Measurements from ENCODE around the gene FBXO11.

Gene FBXO11

DNA sequence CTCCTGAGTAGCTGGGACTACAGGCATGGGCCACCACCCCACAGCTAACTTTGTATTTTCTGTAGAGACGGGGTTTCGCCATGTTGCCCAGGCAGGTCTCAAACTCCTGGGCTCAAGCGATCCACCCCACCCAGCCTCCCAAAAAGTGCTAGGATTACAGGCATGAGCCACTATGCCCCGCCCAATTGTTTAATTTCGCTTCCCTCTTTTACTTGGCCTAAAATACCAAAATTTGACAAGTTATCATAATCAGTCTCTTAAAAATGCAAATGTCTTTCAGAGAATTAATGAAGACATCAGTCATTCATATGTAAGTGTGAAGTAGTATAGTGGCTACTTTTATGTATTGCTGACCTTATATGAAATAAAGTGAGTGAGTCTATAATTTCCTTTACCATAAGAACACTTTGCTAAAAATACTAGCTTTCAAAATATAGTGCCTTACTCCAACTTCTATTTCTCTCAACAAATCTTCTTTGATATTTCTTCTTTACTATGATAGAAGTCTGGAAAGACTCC lies 9.8 kb downstream of the FBXO11 start:
- no peaks in the 10 kb centered on the region for H3K27me3 ChIP-seq (ENCODE audit: control insufficient read depth, insufficient read depth, low read length)
- H3K9ac ChIP-seq (ENCODE audit: low read length): no peak overlapping the region
- H3K27ac ChIP-seq (ENCODE audit: low read length): no peak overlapping the region
- no peaks in the 10 kb centered on the region for H3K36me3 ChIP-seq (ENCODE audit: control insufficient read depth, low read depth, low read length)
- peaks cover 14% of the 10 kb centered on the region for H3K4me1 ChIP-seq (ENCODE audit: control insufficient read depth, low read depth, low read length)
- H3K9me3 ChIP-seq (ENCODE audit: control insufficient read depth, low read depth, low read length): no peaks in the 10 kb centered on the region
- no peak overlapping the region for H3K4me3 ChIP-seq (ENCODE audit: low read length)

DNA sequence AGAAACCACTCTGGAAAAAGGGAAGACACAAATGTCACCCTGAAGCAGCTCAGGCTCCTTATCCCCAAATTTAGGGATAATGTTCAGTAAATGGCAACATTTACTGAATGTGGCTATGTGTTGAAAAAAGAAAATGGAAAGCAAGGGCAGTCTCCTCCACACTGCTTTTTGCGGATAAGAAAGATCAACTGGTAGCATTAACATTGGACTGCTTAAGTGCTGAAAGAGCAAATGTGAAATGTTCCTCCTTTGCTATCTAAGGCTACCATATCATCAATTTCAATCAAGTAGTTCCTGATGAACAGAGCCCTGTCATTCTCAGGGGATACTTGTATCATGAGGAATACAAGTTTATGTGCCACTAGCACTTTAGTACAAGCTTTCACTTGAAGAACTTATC lies 12.5 kb downstream of the FBXO11 start:
- H3K27me3 ChIP-seq (ENCODE audit: control insufficient read depth, insufficient read depth, low read length): no peaks in the 10 kb centered on the region
- H3K27ac ChIP-seq (ENCODE audit: low read length): no peak overlapping the region
- no peak overlapping the region for H3K4me3 ChIP-seq (ENCODE audit: low read length)
- no peak overlapping the region for H3K9ac ChIP-seq (ENCODE audit: low read length)
- H3K4me1 ChIP-seq (ENCODE audit: control insufficient read depth, low read depth, low read length): peaks cover 14% of the 10 kb centered on the region
- H3K36me3 ChIP-seq (ENCODE audit: control insufficient read depth, low read depth, low read length): no peaks in the 10 kb centered on the region
- H3K9me3 ChIP-seq (ENCODE audit: control insufficient read depth, low read depth, low read length): no peaks in the 10 kb centered on the region

GRCh38 chr2:47892338-47892730 lies 14.0 kb downstream of the FBXO11 start:
- no peak overlapping the region for H3K27ac ChIP-seq (ENCODE audit: low read length)
- H3K4me1 ChIP-seq (ENCODE audit: control insufficient read depth, low read depth, low read length): peaks cover 5% of the 10 kb centered on the region
- H3K9ac ChIP-seq (ENCODE audit: low read length): no peak overlapping the region
- H3K9me3 ChIP-seq (ENCODE audit: control insufficient read depth, low read depth, low read length): no peaks in the 10 kb centered on the region
- H3K4me3 ChIP-seq (ENCODE audit: low read length): no peak overlapping the region
- no peaks in the 10 kb centered on the region for H3K27me3 ChIP-seq (ENCODE audit: control insufficient read depth, insufficient read depth, low read length)
- no peaks in the 10 kb centered on the region for H3K36me3 ChIP-seq (ENCODE audit: control insufficient read depth, low read depth, low read length)

DNA sequence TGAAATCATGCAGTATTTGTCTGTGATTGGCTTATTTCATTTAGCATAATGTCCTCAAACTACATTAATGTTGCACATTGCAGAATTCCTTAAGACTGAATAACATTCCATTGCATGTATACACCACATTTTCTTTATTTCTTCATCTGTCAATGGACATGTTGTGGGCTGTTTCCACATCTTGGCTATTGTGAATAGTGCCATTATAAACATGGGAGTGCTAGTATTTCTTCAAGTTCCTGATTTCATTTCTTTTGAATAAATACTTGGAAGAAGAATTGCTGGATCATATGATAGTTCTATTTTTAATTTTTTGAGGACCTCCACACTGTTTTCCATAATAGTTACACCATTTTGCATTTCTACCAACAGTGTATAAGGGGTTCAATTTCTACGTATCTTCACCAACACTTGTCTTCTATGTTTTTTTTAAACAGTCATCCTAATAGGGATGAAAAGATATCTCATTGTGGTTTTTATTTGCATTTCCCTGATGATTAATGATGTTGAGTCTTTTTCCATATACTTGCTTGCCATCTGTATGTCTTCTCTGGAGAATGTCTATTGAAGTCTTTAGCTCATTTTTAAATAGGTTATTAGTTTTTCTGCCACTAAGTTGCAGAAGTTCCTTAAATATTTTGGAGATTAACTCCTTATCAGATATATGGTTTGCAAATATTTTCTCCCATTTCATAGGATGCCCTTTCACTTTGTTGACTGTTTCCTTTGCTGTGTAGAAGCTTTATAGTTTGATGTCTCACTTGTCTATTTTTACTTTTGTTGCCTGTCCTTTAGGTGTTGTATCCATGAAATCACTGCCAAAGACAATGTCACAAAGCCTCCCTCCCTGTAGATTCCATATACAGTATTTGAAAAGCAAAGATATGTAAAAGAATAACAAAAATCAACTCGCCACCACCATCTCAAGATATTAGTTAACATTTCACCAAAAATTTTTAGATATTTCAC lies 14.6 kb downstream of the FBXO11 start:
- Histone ChIP-seq H3K4me1 (ENCODE audit: control insufficient read depth, low read depth, low read length) (peaks cover 5% of the 10 kb centered on the region), H3K9ac (ENCODE audit: low read length) (no peak overlapping the region), H3K27ac (ENCODE audit: low read length) (no peak overlapping the region), H3K4me3 (ENCODE audit: low read length) (no peak overlapping the region), H3K27me3 (ENCODE audit: control insufficient read depth, insufficient read depth, low read length) (no peaks in the 10 kb centered on the region), H3K36me3 (ENCODE audit: control insufficient read depth, low read depth, low read length) (no peaks in the 10 kb centered on the region), H3K9me3 (ENCODE audit: control insufficient read depth, low read depth, low read length) (no peaks in the 10 kb centered on the region)

- H3K27me3 ChIP-seq (ENCODE audit: control insufficient read depth, insufficient read depth, low read length): no peaks in the 10 kb centered on the region
- no peaks in the 10 kb centered on the region for H3K9me3 ChIP-seq (ENCODE audit: control insufficient read depth, low read depth, low read length)
- H3K9ac ChIP-seq (ENCODE audit: low read length): no peak overlapping the region
- no peak overlapping the region for H3K4me3 ChIP-seq (ENCODE audit: low read length)
- H3K27ac ChIP-seq (ENCODE audit: low read length): no peak overlapping the region
- H3K4me1 ChIP-seq (ENCODE audit: control insufficient read depth, low read depth, low read length): no peaks in the 10 kb centered on the region
- H3K36me3 ChIP-seq (ENCODE audit: control insufficient read depth, low read depth, low read length): no peaks in the 10 kb centered on the region
Observed at GRCh38 chr2:47890711-47891368, 15.5 kb downstream of the FBXO11 start.

GRCh38 chr2:47888581-47889280 lies 17.6 kb downstream of the FBXO11 start:
- H3K4me1 ChIP-seq (ENCODE audit: control insufficient read depth, low read depth, low read length): no peaks in the 10 kb centered on the region
- H3K9me3 ChIP-seq (ENCODE audit: control insufficient read depth, low read depth, low read length): no peaks in the 10 kb centered on the region
- no peak overlapping the region for H3K4me3 ChIP-seq (ENCODE audit: low read length)
- no peaks in the 10 kb centered on the region for H3K36me3 ChIP-seq (ENCODE audit: control insufficient read depth, low read depth, low read length)
- H3K27me3 ChIP-seq (ENCODE audit: control insufficient read depth, insufficient read depth, low read length): no peaks in the 10 kb centered on the region
- no peak overlapping the region for H3K9ac ChIP-seq (ENCODE audit: low read length)
- no peak overlapping the region for H3K27ac ChIP-seq (ENCODE audit: low read length)

DNA sequence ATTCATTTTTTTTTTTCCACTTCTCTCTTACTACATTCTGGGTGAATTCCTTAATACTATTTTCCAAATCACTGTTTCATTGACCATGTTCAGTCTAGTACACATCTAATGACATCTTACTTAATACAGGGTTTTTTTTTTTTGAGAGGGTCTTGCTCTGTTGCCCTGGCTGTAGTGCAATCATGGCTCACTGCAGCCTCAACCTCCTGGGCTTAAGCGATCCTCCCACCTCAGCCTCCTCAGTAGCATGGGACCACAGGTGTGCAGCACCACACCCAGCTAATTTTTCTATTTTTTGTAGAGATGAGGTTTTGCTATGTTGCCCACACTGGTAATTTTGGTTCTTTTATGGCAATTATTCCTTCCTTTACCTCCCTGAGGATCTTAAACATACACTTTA lies 29.4 kb downstream of the FBXO11 start:
- H3K36me3 ChIP-seq (ENCODE audit: control insufficient read depth, low read depth, low read length): no peaks in the 10 kb centered on the region
- H3K4me3 ChIP-seq (ENCODE audit: low read length): no peak overlapping the region
- H3K9ac ChIP-seq (ENCODE audit: low read length): no peak overlapping the region
- no peak overlapping the region for H3K27ac ChIP-seq (ENCODE audit: low read length)
- no peaks in the 10 kb centered on the region for H3K27me3 ChIP-seq (ENCODE audit: control insufficient read depth, insufficient read depth, low read length)
- H3K4me1 ChIP-seq (ENCODE audit: control insufficient read depth, low read depth, low read length): peaks cover 11% of the 10 kb centered on the region
- H3K9me3 ChIP-seq (ENCODE audit: control insufficient read depth, low read depth, low read length): no peaks in the 10 kb centered on the region

- Histone ChIP-seq H3K27me3 (ENCODE audit: control insufficient read depth, insufficient read depth, low read length) (no peaks in the 10 kb centered on the region), H3K9ac (ENCODE audit: low read length) (no peak overlapping the region), H3K4me3 (ENCODE audit: low read length) (no peak overlapping the region), H3K36me3 (ENCODE audit: control insufficient read depth, low read depth, low read length) (no peaks in the 10 kb centered on the region), H3K9me3 (ENCODE audit: control insufficient read depth, low read depth, low read length) (no peaks in the 10 kb centered on the region), H3K27ac (ENCODE audit: low read length) (no peak overlapping the region), H3K4me1 (ENCODE audit: control insufficient read depth, low read depth, low read length) (peaks cover 36% of the 10 kb centered on the region)
Observed at GRCh38 chr2:47872941-47873340, 33.4 kb downstream of the FBXO11 start.

DNA sequence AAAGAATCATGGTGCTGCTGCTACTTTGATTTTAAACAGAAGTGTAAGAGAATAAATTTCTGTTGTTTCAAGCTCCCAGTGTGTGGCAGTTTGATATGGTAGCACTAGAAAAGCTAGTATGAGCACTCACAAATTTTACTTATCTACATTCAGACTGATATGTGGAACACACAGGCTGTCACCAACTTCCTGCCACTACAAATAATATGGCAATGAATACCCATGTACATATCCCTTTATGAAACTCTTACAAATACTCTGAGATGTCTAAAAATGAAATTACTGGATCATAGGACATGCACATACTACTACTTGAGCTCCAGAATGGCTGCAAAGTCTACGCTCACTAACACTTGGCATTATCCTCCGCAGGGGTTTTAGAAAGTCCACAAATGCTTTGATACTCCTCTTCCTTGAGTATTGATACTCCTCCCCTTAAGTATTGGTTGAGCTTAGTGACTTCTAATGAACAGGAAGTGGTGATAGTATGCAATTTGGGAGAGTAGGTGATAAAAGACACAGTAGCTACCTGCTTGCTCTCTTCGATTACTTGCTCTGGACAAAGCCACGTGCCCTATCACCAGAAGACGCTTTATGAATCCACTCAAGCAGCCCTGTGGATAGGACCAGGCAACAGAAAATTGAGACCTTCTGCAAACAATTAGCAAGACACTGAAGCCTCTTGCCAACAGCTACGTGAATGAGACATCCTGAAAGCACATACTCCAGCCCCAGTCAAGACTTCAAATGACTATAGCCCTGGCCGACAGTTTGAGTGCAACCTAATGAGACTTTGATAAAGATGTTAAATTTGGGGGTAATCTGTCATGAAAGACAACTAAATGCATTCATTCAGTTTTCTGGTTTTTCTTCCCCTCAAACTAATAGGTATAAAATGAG lies 35.4 kb downstream of the FBXO11 start:
- no peak overlapping the region for H3K9ac ChIP-seq (ENCODE audit: low read length)

GRCh38 chr2:47869859-47870595 lies 36.3 kb downstream of the FBXO11 start:
- Histone ChIP-seq H3K27ac (ENCODE audit: low read length) (no peak overlapping the region), H3K9me3 (ENCODE audit: control insufficient read depth, low read depth, low read length) (no peaks in the 10 kb centered on the region), H3K9ac (ENCODE audit: low read length) (no peak overlapping the region), H3K4me3 (ENCODE audit: low read length) (no peak overlapping the region), H3K27me3 (ENCODE audit: control insufficient read depth, insufficient read depth, low read length) (no peaks in the 10 kb centered on the region), H3K36me3 (ENCODE audit: control insufficient read depth, low read depth, low read length) (no peaks in the 10 kb centered on the region), H3K4me1 (ENCODE audit: control insufficient read depth, low read depth, low read length) (peaks cover 36% of the 10 kb centered on the region)

More for the DNA sequence above, 35.4 kb downstream of the FBXO11 start:
- Histone ChIP-seq H3K4me3 (ENCODE audit: low read length) (no peak overlapping the region), H3K36me3 (ENCODE audit: control insufficient read depth, low read depth, low read length) (no peaks in the 10 kb centered on the region), H3K9me3 (ENCODE audit: control insufficient read depth, low read depth, low read length) (no peaks in the 10 kb centered on the region), H3K4me1 (ENCODE audit: control insufficient read depth, low read depth, low read length) (peaks cover 36% of the 10 kb centered on the region), H3K27ac (ENCODE audit: low read length) (peak overlapping the region; percentile 15), H3K27me3 (ENCODE audit: control insufficient read depth, insufficient read depth, low read length) (no peaks in the 10 kb centered on the region)

Measured in iPS-18a (cell line).